Left ventricle myocardium inferior (tissue), 1 donor: ENCODE results near the gene ELOF1. TPM values are rescaled to one million over a fixed set of nuclear protein-coding genes. Genes with fewer than 3 reads are reported as not detected.

Experiments used
- DNase-seq: peaks from one replicate; pipeline ENCODE4 v3.0.0-alpha.2; 2020
- H3K27ac ChIP-seq: fragments of 200-600 bp; replicated peaks from 2 replicates; pipeline ENCODE4 v1.8.0; 2021
- H3K27me3 ChIP-seq: fragments of 200-600 bp; 2 replicates; pipeline ENCODE4 v1.8.0; 2021; ENCODE audit warnings: low read depth
- H3K36me3 ChIP-seq: fragments of 200-600 bp; 2 replicates; pipeline ENCODE4 v1.8.0; 2021
- H3K4me1 ChIP-seq: fragments of 200-600 bp; 2 replicates; pipeline ENCODE4 v1.8.0; 2021
- H3K4me3 ChIP-seq: fragments of 200-600 bp; 2 replicates; pipeline ENCODE4 v1.8.0; 2021; ENCODE audit warnings: mild to moderate bottlenecking, moderate library complexity
- H3K9me3 ChIP-seq: fragments of 200-600 bp; replicated peaks from 2 replicates; pipeline ENCODE4 v1.8.0; 2021
- intact Hi-C: fragments of 100-400 bp; cut with micrococcal nuclease; formaldehyde crosslinking; loops from one replicate; pipeline ENCODE4 v1.11.0; 2022
- total RNA-seq: library from RNA; stranded (reverse); fragmentation: NEBNext Ultra II Directional; extraction: Animal tissue kit (Norgen Biotek cat#: 25700); gene quantifications from one replicate; pipeline ENCODE4 v1.2.1, GENCODE V29; 2021
- TF ChIP-seq, protein P1 (sequence below): fragments of 200-600 bp; IDR thresholded peaks from 2 replicates; pipeline ENCODE4 v1.8.0; 2021; ENCODE audit warnings: antibody characterized with exemption, mild to moderate bottlenecking, borderline replicate concordance
- donor health status: DM: no; HTN: yes; CAD: no; lungs with severe emphysema.

ELOF1 gene
- total RNA-seq, 1 donor from 2014 or later, result 33.1 TPM

DNA sequence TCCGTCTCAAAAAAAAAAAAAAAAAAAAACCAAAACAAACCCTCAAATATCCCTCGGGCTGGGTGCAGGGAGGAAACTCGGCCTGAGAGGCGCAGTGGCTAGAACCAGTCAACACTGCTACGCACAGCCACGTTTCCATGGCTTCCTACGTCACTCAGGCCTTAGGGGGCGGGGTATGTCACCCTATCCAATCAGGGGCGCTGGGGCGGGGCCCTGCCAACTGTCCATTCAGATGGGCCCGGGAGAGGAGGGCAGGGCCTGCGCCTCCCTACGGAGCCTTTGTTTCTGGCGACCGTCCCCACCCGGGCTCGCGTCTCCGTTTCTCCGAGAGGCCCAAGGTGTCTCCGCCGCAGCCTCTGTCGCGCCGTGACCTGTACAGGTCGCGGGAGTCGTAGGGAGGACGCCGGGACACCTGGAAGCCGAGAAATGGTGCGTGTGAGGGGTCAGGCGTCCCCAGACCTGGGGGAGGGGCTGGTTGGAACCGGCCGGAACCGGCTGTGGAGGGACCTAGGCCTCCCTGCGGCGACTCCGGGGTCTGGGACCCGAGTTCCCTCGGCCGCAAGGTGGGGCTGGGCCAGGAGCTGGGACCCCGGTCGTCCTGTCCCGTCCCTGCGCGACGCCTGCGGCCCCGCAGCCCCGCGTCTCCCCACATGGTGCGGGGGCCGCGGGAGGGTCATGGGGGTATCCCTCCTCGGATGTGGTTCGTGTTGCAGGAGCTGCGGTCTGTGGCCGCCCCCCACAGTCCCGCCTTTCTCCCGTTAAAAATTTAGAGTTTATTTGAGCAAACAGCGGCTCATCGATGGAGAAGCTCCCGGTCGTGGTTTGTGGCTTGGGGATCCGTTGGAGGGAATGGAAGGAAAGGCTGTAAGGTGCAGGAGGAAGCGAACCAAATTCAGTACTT lies 38.4 kb upstream of the ELOF1 start, which contains the start of gene ZNF627:
Gene ZNF627 (plus strand): TSS at position 282 of the 901 bp plus-strand sequence. CDS start 145 bp downstream, at position 427.
- TF ChIP-seq, protein P1, sequence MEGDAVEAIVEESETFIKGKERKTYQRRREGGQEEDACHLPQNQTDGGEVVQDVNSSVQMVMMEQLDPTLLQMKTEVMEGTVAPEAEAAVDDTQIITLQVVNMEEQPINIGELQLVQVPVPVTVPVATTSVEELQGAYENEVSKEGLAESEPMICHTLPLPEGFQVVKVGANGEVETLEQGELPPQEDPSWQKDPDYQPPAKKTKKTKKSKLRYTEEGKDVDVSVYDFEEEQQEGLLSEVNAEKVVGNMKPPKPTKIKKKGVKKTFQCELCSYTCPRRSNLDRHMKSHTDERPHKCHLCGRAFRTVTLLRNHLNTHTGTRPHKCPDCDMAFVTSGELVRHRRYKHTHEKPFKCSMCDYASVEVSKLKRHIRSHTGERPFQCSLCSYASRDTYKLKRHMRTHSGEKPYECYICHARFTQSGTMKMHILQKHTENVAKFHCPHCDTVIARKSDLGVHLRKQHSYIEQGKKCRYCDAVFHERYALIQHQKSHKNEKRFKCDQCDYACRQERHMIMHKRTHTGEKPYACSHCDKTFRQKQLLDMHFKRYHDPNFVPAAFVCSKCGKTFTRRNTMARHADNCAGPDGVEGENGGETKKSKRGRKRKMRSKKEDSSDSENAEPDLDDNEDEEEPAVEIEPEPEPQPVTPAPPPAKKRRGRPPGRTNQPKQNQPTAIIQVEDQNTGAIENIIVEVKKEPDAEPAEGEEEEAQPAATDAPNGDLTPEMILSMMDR, result peak; percentile 50

DNA sequence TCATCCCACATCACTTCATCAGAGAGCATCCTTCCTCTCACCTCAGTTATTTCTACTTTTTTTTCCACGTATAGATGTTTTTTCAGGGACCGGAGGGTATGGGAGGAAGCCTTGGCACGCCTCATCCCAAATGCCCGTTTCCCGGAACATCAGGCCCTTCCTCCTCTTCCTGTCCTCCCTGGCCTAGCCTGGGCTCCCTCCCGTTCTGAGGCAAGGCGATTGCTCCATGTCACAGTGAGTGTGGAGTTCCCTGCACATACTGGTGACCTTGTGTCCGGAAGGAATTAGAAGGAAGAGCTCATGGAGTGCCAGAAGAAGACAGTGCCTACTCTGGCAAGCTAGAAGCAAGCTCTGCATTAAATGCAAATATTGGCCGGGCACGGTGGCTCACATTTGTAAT lies 37.1 kb upstream of the ELOF1 start:
- DNase-seq, result no peak
- TF ChIP-seq, protein P1, result no peak
- Histone ChIP-seq H3K27ac (no peak overlapping the region), H3K27me3 (no peaks in the 10 kb centered on the region), H3K9me3 (no peaks in the 10 kb centered on the region), H3K4me3 (no peak overlapping the region), H3K4me1 (peaks cover 27% of the 10 kb centered on the region), H3K36me3 (no peaks in the 10 kb centered on the region)
- intact Hi-C loops, result no loop called here

More for the DNA sequence above, 38.4 kb upstream of the ELOF1 start, which contains the start of gene ZNF627:
- H3K27ac ChIP-seq, result peak within 1 kb of the TSS; percentile 94
- peak within 1 kb of the TSS; percentile 92 for H3K4me3 ChIP-seq
- peak; percentile 99 for DNase-seq
- H3K4me1 ChIP-seq, result peaks cover 27% of the 10 kb centered on the region
- H3K9me3 ChIP-seq, result no peaks in the 10 kb centered on the region
- H3K27me3 ChIP-seq, result no peaks in the 10 kb centered on the region
- no peaks in the 10 kb centered on the region for H3K36me3 ChIP-seq
- intact Hi-C loops, result no loop called here

DNA sequence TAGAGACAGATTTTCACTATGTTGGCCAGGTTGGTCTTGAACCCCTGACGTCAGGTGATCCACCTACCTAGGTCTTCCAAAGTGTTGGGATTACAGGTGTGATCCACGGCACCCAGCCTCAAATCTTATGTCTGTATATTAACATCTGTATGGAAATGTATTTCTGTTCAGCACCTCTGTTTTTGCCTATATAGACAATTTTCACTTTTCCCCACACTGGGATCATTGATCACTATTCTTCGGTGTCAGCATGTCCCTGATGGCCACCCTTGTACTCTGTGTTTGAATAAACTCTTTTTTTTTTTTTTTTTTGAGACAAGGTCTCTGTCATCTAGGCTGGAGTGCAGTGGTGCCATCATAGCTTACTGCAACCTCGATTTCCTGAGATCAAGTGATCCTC lies 35.1 kb upstream of the ELOF1 start:
- Histone ChIP-seq H3K36me3 (no peaks in the 10 kb centered on the region), H3K4me1 (peaks cover 22% of the 10 kb centered on the region), H3K27me3 (no peaks in the 10 kb centered on the region), H3K9me3 (no peaks in the 10 kb centered on the region), H3K4me3 (no peak overlapping the region), H3K27ac (no peak overlapping the region)
- intact Hi-C loops, result no loop called here
- no peak for DNase-seq
- TF ChIP-seq, protein P1, result no peak

DNA sequence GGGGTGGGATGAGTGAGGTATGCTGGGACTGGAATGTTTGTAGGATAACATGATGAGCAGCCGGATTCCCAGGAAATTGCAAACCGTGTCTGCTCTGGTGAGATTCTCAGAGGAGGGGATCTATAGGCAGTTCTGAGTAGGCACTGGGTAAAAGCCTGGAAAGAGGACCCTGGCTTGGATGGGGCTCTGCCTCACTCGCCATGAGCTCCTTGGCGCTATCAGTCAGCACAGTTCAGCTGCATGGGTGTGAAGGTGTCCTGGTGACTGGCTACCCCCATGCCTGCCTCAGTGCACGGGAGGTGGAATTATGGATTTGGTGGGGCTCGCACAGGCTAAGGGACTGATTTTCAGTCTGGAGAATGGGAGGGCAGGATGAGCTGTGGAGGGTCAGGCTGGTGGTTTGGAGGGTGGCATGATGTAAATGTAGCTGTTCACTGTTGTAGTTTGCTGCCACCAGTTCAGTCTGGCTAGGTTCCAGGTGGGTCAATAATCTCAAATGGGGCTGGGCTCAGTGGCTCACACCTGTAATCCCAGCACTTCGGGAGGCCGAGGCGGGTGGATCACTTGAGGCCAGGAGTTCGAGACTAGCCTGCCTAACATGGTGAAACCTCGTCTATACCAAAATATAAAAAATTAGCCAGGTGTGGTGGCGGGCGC lies 29.1 kb upstream of the ELOF1 start:
- Histone ChIP-seq H3K36me3 (no peaks in the 10 kb centered on the region), H3K4me1 (peaks cover 5% of the 10 kb centered on the region), H3K9me3 (no peaks in the 10 kb centered on the region), H3K4me3 (no peak overlapping the region), H3K27me3 (no peaks in the 10 kb centered on the region), H3K27ac (no peak overlapping the region)
- intact Hi-C loops, result no loop called here
- no peak for DNase-seq
- TF ChIP-seq, protein P1, result no peak

DNA sequence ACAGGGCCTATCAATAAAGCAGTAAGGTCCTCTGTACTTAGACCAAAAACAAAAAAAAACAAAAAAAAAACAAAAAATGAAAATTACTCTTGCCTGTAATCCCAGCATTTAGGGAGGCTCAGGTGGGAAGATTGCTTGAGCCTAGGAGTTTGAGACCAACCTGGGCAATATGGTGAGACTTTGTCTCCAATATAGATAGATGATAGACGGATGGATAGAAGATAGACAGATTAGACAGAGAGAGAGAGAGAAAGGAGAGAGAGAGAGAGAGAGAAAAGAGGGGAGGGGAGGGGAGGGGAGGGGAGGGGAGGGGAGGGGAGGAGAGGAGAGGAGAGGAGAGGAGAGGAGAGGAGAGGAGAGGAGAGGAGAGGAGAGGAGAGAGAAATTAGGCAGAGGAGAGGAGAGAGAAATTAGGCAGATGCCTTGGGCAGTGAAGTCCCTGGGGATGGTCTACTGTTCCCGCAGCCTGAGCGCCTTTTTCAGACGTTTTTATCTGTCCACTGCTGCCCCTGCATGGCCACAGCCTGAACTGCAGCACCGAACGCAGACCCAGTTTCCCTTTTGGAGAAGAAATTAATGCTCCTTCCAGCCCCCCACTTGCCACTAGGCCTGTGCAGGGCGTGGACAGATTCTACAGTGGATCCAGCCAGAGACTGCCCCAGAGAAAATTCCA lies 28.4 kb upstream of the ELOF1 start:
- TF ChIP-seq, protein P1, result peak; percentile 87
- H3K27me3 ChIP-seq, result no peaks in the 10 kb centered on the region
- H3K4me1 ChIP-seq, result peaks cover 5% of the 10 kb centered on the region
- H3K9me3 ChIP-seq, result no peaks in the 10 kb centered on the region
- intact Hi-C loops, result no loop called here
- peak; percentile 74 for DNase-seq
- no peak overlapping the region for H3K4me3 ChIP-seq
- H3K36me3 ChIP-seq, result no peaks in the 10 kb centered on the region
- H3K27ac ChIP-seq, result no peak overlapping the region
